HepG2 (cell line): ENCODE data around the gene ABCA13. TPM values are rescaled to one million over a fixed set of nuclear protein-coding genes. Genes with fewer than 3 reads are reported as not detected.

Source experiments
- FOXK1 ChIP-seq: sonication (generic); formaldehyde crosslinking; IDR thresholded peaks from 2 replicates; pipeline ENCODE4 v1.4.0; 2020; ENCODE audit warnings: low read depth, missing genetic modification reagents, borderline replicate concordance
- HMG20B ChIP-seq: conservative IDR thresholded peaks from 2 replicates; pipeline ENCODE4 v1.6.1; 2016; ENCODE audit warnings: missing genetic modification reagents, missing compliant biosample characterization
- HNF4G ChIP-seq, 2 experiments: sonication (generic) in 1 of 2; formaldehyde crosslinking in 1 of 2; IDR thresholded peaks; 2 replicates each; pipeline versions ENCODE4 v1.4.0 to v1.6.1; 2011 to 2020; ENCODE audit warnings: borderline replicate concordance in 2 of 2, low read depth in 2 of 2, mild to moderate bottlenecking in 2 of 2, low read length in 1 of 2, missing genetic modification reagents in 1 of 2, moderate library complexity in 1 of 2
- MED13 ChIP-seq: sonication (generic); formaldehyde crosslinking; IDR thresholded peaks from 2 replicates; pipeline ENCODE4 v1.5.0; 2020; ENCODE audit warnings: missing genetic modification reagents
- PCBP2 ChIP-seq: fragments of 200-400 bp; formaldehyde crosslinking; optimal IDR thresholded peaks from 2 replicates; pipeline ENCODE3; 2018; ENCODE audit warnings: low read length, low read depth; ENCODE audit not compliant: poor library complexity, severe bottlenecking
- SAP130 ChIP-seq: IDR thresholded peaks from 2 replicates; pipeline ENCODE4 v1.6.1; 2016; ENCODE audit warnings: low read depth
- SIX1 ChIP-seq: sonication (generic); formaldehyde crosslinking; IDR thresholded peaks from 2 replicates; pipeline ENCODE4 v1.4.0; 2020; ENCODE audit warnings: missing genetic modification reagents, borderline replicate concordance
- SMARCC2 ChIP-seq: fragments of 450-650 bp; IDR thresholded peaks from 2 replicates; pipeline ENCODE4 v1.6.1; 2017; ENCODE audit warnings: antibody characterized with exemption, mild to moderate bottlenecking
- SPEN ChIP-seq: sonication (generic); formaldehyde crosslinking; IDR thresholded peaks from 2 replicates; pipeline ENCODE4 v1.5.1; 2020; ENCODE audit warnings: low read depth, mild to moderate bottlenecking, missing genetic modification reagents
- TMF1 ChIP-seq: sonication (generic); formaldehyde crosslinking; IDR thresholded peaks from 2 replicates; pipeline ENCODE4 v1.8.1; 2022; ENCODE audit warnings: low read depth, missing genetic modification reagents
- ZNF101 ChIP-seq: sonication (generic); formaldehyde crosslinking; IDR thresholded peaks from 2 replicates; pipeline ENCODE4 v1.4.0; 2020; ENCODE audit warnings: mild to moderate bottlenecking, low read depth, missing genetic modification reagents, borderline replicate concordance
- ZNF138 ChIP-seq: sonication (generic); formaldehyde crosslinking; IDR thresholded peaks from 2 replicates; pipeline ENCODE4 v1.5.0; 2020; ENCODE audit warnings: mild to moderate bottlenecking, low read depth, missing genetic modification reagents
- ZNF552 ChIP-seq: sonication (generic); formaldehyde crosslinking; IDR thresholded peaks from 2 replicates; pipeline ENCODE4 v1.9.0; 2022; ENCODE audit warnings: missing genetic modification reagents, mild to moderate bottlenecking, borderline replicate concordance
- ZNF616 ChIP-seq: sonication (generic); formaldehyde crosslinking; IDR thresholded peaks from 2 replicates; pipeline ENCODE4 v1.5.0; 2020; ENCODE audit warnings: low read depth, mild to moderate bottlenecking, missing genetic modification reagents
- ZSCAN9 ChIP-seq: IDR thresholded peaks from 2 replicates; pipeline ENCODE4 v1.6.1; 2016; ENCODE audit warnings: borderline replicate concordance
- polyA plus RNA-seq, 8 experiments: library from polyadenylated mRNA; depleted of rRNA in 3 of 8; stranded (reverse) in 7 of 8; unstranded in 1 of 8; fragments of >200 nt; fragmentation: Illumina TruSeq in 4 of 8; extraction: Trizol in 4 of 8; gene quantifications; 2 replicates each; pipeline versions ENCODE4 v1.2.1 to v1.2.3, GENCODE V29; 2011 to 2016; ENCODE audit warnings: low read depth in 4 of 8, missing spikeins in 1 of 8, mixed read lengths in 1 of 8; ENCODE audit not compliant: insufficient read depth in 1 of 8
- total RNA-seq, 5 experiments: library from RNA; depleted of rRNA; stranded (reverse); fragments of >200 nt; fragmentation: Illumina TruSeq; extraction: Trizol; gene quantifications; 2 replicates each; pipeline ENCODE4 v1.2.3, GENCODE V29; 2016; ENCODE audit warnings: low read depth in 1 of 5
- TF ChIP-seq, protein P1 (sequence below): sonication (generic); formaldehyde crosslinking; IDR thresholded peaks from 2 replicates; pipeline ENCODE4 v1.4.0; 2020; ENCODE audit warnings: missing genetic modification reagents, borderline replicate concordance
- TF ChIP-seq, protein P2 (sequence below): sonication (generic); formaldehyde crosslinking; IDR thresholded peaks from 2 replicates; pipeline ENCODE4 v1.4.0; 2020; ENCODE audit warnings: mild to moderate bottlenecking, missing genetic modification reagents
- TF ChIP-seq, protein P3 (sequence below): sonication (generic); formaldehyde crosslinking; IDR thresholded peaks from 2 replicates; pipeline ENCODE4 v1.5.0; 2020; ENCODE audit warnings: mild to moderate bottlenecking, missing genetic modification reagents, borderline replicate concordance
- TF ChIP-seq, protein P4 (sequence below): sonication (generic); formaldehyde crosslinking; IDR thresholded peaks from 2 replicates; pipeline ENCODE4 v1.9.0; 2021; ENCODE audit warnings: missing genetic modification reagents, mild to moderate bottlenecking, borderline replicate concordance
- TF ChIP-seq, protein P5 (sequence below): fragments of 450-650 bp; IDR thresholded peaks from 2 replicates; pipeline ENCODE4 v1.6.1; 2017; ENCODE audit warnings: mild to moderate bottlenecking

The ABCA13 gene
- total and polyA plus RNA-seq, 2 of the 13 experiments (the other 11 are each of a cell fraction or from before 2014, with no cell fraction given), result 0.03 TPM; not detected in 1

DNA sequence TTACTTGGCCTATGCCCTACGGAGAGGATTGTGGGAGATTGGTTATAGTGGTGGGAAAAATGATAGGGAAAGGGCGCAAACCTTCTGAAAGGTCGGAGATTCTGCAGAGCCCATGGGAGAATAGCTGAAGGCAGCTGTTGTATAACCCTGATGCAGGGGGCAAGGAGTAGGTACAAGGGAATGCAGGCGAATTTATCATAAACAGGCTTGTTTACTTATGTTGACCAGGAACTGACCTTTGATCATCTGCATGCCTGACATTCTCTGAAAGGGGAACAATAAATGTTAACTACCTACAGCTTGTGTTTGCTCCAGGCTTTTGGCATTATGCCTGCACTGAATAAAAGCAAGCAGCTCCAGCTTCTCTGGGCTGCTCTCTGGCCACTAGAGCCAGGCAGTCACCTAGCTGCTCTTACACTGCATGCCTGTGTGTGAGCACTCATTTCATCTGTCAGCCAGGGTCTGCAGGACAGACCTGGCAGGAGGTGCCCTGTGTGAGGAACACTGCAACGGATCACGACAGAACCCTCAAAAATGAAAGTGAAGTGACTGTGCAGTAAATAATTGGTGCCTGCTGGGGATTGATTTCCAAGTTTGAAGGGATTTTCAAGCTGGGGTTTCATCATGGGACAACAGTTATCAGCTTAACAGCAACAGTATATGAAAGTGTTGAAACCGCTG lies 31.1 kb upstream of the ABCA13 start (continued):
- no peak for TF ChIP-seq ZNF138
- no peak for TF ChIP-seq TMF1 (CRISPR knock-in tag)
- TF ChIP-seq SPEN (CRISPR knock-in tag), result peak; percentile 65; the same call in 1 of the 2 replicates
- TF ChIP-seq, protein P1, sequence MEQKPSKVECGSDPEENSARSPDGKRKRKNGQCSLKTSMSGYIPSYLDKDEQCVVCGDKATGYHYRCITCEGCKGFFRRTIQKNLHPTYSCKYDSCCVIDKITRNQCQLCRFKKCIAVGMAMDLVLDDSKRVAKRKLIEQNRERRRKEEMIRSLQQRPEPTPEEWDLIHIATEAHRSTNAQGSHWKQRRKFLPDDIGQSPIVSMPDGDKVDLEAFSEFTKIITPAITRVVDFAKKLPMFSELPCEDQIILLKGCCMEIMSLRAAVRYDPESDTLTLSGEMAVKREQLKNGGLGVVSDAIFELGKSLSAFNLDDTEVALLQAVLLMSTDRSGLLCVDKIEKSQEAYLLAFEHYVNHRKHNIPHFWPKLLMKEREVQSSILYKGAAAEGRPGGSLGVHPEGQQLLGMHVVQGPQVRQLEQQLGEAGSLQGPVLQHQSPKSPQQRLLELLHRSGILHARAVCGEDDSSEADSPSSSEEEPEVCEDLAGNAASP (CRISPR knock-in tag), result peak; percentile 71; the same call in 1 of the 2 replicates
- TF ChIP-seq, protein P2, sequence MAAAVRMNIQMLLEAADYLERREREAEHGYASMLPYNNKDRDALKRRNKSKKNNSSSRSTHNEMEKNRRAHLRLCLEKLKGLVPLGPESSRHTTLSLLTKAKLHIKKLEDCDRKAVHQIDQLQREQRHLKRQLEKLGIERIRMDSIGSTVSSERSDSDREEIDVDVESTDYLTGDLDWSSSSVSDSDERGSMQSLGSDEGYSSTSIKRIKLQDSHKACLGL, result no peak
- TF ChIP-seq, protein P3, sequence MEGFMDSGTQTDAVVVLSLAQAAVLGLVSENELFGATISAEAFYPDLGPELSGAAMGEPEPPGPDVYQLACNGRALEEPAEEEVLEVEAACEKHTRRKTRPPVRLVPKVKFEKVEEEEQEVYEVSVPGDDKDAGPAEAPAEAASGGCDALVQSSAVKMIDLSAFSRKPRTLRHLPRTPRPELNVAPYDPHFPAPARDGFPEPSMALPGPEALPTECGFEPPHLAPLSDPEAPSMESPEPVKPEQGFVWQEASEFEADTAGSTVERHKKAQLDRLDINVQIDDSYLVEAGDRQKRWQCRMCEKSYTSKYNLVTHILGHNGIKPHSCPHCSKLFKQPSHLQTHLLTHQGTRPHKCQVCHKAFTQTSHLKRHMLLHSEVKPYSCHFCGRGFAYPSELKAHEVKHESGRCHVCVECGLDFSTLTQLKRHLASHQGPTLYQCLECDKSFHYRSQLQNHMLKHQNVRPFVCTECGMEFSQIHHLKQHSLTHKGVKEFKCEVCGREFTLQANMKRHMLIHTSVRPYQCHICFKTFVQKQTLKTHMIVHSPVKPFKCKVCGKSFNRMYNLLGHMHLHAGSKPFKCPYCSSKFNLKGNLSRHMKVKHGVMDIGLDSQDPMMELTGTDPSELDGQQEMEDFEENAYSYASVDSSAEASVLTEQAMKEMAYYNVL, result no peak; the same call in 1 of the 2 replicates
- peak; percentile 88 for TF ChIP-seq HMG20B (CRISPR knock-in tag)
- peak; percentile 44; the same call in 1 of the 2 replicates for TF ChIP-seq MED13
- peak; percentile 98 for TF ChIP-seq HNF4G (IDR thresholded peaks at IDR 0.05; ENCODE audit: borderline replicate concordance, low read depth, low read length)
- peak; percentile 97 for TF ChIP-seq HNF4G (CRISPR knock-in tag; IDR thresholded peaks at IDR 0.05; ENCODE audit: borderline replicate concordance, low read depth)
- TF ChIP-seq FOXK1 (CRISPR knock-in tag), result peak; percentile 96
- TF ChIP-seq ZSCAN9 (CRISPR knock-in tag), result peak; percentile 88; the same call in 1 of the 2 replicates
- no peak for TF ChIP-seq PCBP2
- TF ChIP-seq SIX1 (CRISPR knock-in tag), result peak; percentile 53; the same call in 1 of the 2 replicates
- TF ChIP-seq SAP130 (CRISPR knock-in tag), result peak; percentile 87
- TF ChIP-seq ZNF552 (CRISPR knock-in tag), result no peak
- TF ChIP-seq ZNF616 (CRISPR knock-in tag), result no peak
- TF ChIP-seq, protein P4, sequence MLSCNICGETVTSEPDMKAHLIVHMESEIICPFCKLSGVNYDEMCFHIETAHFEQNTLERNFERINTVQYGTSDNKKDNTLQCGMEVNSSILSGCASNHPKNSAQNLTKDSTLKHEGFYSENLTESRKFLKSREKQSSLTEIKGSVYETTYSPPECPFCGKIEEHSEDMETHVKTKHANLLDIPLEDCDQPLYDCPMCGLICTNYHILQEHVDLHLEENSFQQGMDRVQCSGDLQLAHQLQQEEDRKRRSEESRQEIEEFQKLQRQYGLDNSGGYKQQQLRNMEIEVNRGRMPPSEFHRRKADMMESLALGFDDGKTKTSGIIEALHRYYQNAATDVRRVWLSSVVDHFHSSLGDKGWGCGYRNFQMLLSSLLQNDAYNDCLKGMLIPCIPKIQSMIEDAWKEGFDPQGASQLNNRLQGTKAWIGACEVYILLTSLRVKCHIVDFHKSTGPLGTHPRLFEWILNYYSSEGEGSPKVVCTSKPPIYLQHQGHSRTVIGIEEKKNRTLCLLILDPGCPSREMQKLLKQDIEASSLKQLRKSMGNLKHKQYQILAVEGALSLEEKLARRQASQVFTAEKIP (CRISPR knock-in tag), result no peak
- no peak for TF ChIP-seq ZNF101 (CRISPR knock-in tag)
- TF ChIP-seq, protein P5, sequence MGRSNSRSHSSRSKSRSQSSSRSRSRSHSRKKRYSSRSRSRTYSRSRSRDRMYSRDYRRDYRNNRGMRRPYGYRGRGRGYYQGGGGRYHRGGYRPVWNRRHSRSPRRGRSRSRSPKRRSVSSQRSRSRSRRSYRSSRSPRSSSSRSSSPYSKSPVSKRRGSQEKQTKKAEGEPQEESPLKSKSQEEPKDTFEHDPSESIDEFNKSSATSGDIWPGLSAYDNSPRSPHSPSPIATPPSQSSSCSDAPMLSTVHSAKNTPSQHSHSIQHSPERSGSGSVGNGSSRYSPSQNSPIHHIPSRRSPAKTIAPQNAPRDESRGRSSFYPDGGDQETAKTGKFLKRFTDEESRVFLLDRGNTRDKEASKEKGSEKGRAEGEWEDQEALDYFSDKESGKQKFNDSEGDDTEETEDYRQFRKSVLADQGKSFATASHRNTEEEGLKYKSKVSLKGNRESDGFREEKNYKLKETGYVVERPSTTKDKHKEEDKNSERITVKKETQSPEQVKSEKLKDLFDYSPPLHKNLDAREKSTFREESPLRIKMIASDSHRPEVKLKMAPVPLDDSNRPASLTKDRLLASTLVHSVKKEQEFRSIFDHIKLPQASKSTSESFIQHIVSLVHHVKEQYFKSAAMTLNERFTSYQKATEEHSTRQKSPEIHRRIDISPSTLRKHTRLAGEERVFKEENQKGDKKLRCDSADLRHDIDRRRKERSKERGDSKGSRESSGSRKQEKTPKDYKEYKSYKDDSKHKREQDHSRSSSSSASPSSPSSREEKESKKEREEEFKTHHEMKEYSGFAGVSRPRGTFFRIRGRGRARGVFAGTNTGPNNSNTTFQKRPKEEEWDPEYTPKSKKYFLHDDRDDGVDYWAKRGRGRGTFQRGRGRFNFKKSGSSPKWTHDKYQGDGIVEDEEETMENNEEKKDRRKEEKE, result no peak
- peak; percentile 77; the same call in 1 of the 2 replicates for TF ChIP-seq SMARCC2
